CD14-positive monocyte (primary cell): ENCODE results near the gene LRRC1. TPM values are rescaled to one million over a fixed set of nuclear protein-coding genes. Genes with fewer than 3 reads are reported as not detected.

Source experiments
- DNase-seq, 3 donors: peaks; one replicate each; pipeline ENCODE4 v3.0.0-alpha.2; 2011 to 2022
- H2AFZ ChIP-seq: 2 replicates; pipeline ENCODE4 v1.6.0; 2012; ENCODE audit warnings: mild to moderate bottlenecking, low read depth, low read length, inconsistent platforms; ENCODE audit not compliant: insufficient read depth, poor library complexity, severe bottlenecking
- H3K27ac ChIP-seq, 2 donors: 1 replicate in 1 of 2; 2 replicates in 1 of 2; pipeline ENCODE4 v1.5.1; 2012 to 2013; ENCODE audit warnings: low read length in 2 of 2, control low read depth in 1 of 2, inconsistent platforms in 1 of 2, low read depth in 1 of 2, mild to moderate bottlenecking in 1 of 2
- H3K27me3 ChIP-seq, 2 donors: one replicate each; pipeline versions ENCODE4 v1.6.0 to v1.6.1; 2011 to 2013; ENCODE audit warnings: low read length in 2 of 2; ENCODE audit not compliant: control insufficient read depth in 2 of 2, insufficient read depth in 2 of 2
- H3K36me3 ChIP-seq, 2 donors: replicated peaks in 1 of 2; 1 replicate in 1 of 2; 2 replicates in 1 of 2; pipeline versions ENCODE4 v1.5.1 to v1.6.1; 2012 to 2013; ENCODE audit warnings: low read length in 2 of 2, control low read depth in 1 of 2, inconsistent platforms in 1 of 2, mild to moderate bottlenecking in 1 of 2; ENCODE audit not compliant: insufficient read depth in 2 of 2, control insufficient read depth in 1 of 2
- H3K4me1 ChIP-seq, 2 donors: 1 replicate in 1 of 2; 2 replicates in 1 of 2; pipeline versions ENCODE4 v1.5.1 to v1.6.1; 2012 to 2013; ENCODE audit warnings: low read length in 2 of 2, control low read depth in 1 of 2, inconsistent platforms in 1 of 2, mild to moderate bottlenecking in 1 of 2, moderate library complexity in 1 of 2; ENCODE audit not compliant: insufficient read depth in 2 of 2, control insufficient read depth in 1 of 2
- H3K4me2 ChIP-seq: replicated peaks from 2 replicates; pipeline ENCODE3; 2012; ENCODE audit warnings: low read length, moderate library complexity, mild to moderate bottlenecking; ENCODE audit not compliant: poor library complexity, severe bottlenecking; ENCODE audit errors: extremely low read depth
- H3K4me3 ChIP-seq, 3 experiments: fragments of 200-600 bp in 1 of 3; sonication (generic) in 1 of 3; replicated peaks in 1 of 3; 1 replicate in 2 of 3; 2 replicates in 1 of 3; pipeline ENCODE4 v1.5.1; 2011 to 2013; ENCODE audit warnings: low read length in 3 of 3, mild to moderate bottlenecking in 3 of 3, control low read depth in 2 of 3, low read depth in 2 of 3, inconsistent platforms in 1 of 3, moderate library complexity in 1 of 3
- H3K79me2 ChIP-seq: 2 replicates; pipeline ENCODE4 v1.6.0; 2012; ENCODE audit warnings: mild to moderate bottlenecking, control low read depth, inconsistent platforms, low read length, moderate library complexity; ENCODE audit not compliant: insufficient read depth
- H3K9ac ChIP-seq: 2 replicates; pipeline ENCODE4 v1.6.0; 2017; ENCODE audit warnings: low read length, mild to moderate bottlenecking; ENCODE audit not compliant: insufficient read depth, poor library complexity, severe bottlenecking
- H3K9me3 ChIP-seq, 2 donors: replicated peaks in 1 of 2; 1 replicate in 1 of 2; 2 replicates in 1 of 2; pipeline versions ENCODE4 v1.5.1 to v1.6.1; 2012 to 2013; ENCODE audit warnings: low read length in 2 of 2, control low read depth in 1 of 2; ENCODE audit not compliant: control insufficient read depth in 1 of 2, insufficient read depth in 1 of 2
- H4K20me1 ChIP-seq: 2 replicates; pipeline ENCODE4 v1.6.0; 2012; ENCODE audit warnings: mild to moderate bottlenecking, low read length, control low read depth, moderate library complexity; ENCODE audit not compliant: insufficient read depth
- H3K27ac Mint-ChIP-seq, 7 donors: one replicate each; pipeline ENCODE4 v1.8.0; 2020; ENCODE audit warnings: mild to moderate bottlenecking in 7 of 7, mixed read lengths in 7 of 7, moderate library complexity in 6 of 7, inconsistent platforms in 2 of 7
- H3K27me3 Mint-ChIP-seq, 3 donors: one replicate each; pipeline ENCODE4 v1.8.0; 2021 to 2022; ENCODE audit warnings: low read depth in 3 of 3, mild to moderate bottlenecking in 3 of 3, mixed read lengths in 3 of 3, moderate library complexity in 3 of 3, inconsistent platforms in 1 of 3
- H3K36me3 Mint-ChIP-seq, 2 donors: one replicate each; pipeline ENCODE4 v1.8.0; 2020; ENCODE audit warnings: mixed read lengths in 2 of 2, inconsistent platforms in 1 of 2, mild to moderate bottlenecking in 1 of 2
- H3K4me1 Mint-ChIP-seq: one replicate; pipeline ENCODE4 v1.8.0; 2020; ENCODE audit warnings: mild to moderate bottlenecking, mixed read lengths
- H3K4me3 Mint-ChIP-seq, 2 donors: one replicate each; pipeline ENCODE4 v1.8.0; 2020; ENCODE audit warnings: mild to moderate bottlenecking in 2 of 2, mixed read lengths in 2 of 2, moderate library complexity in 1 of 2
- H3K9me3 Mint-ChIP-seq, 7 donors: one replicate each; pipeline ENCODE4 v1.8.0; 2020 to 2022; ENCODE audit warnings: mixed read lengths in 7 of 7, mild to moderate bottlenecking in 6 of 7, moderate library complexity in 6 of 7, inconsistent platforms in 2 of 7
- WGBS: methylation state at CpG from one replicate; pipeline ENCODE4 v1.1.5; 2013; ENCODE audit warnings: missing lambda C conversion rate; ENCODE audit not compliant: insufficient coverage; 5-methylcytosine and 5-hydroxymethylcytosine counted together
- intact Hi-C, 2 donors: fragments of 100-400 bp; cut with micrococcal nuclease; formaldehyde crosslinking; loops; one replicate each; pipeline versions ENCODE4 v1.15.0 to v1.15.1; 2023
- polyA plus RNA-seq, 3 donors: library from polyadenylated mRNA; depleted of rRNA in 1 of 3; unstranded in 2 of 3; stranded (reverse) in 1 of 3; fragments of 300-500 nt in 2 of 3; fragments of >200 nt in 1 of 3; fragmentation: Illumina TruSeq in 2 of 3; gene quantifications; 1 replicate in 2 of 3; 2 replicates in 1 of 3; pipeline ENCODE4 v1.2.3, GENCODE V29; 2012 to 2021
- TF ChIP-seq, protein P1 (sequence below): fragments of 200-600 bp; IDR thresholded peaks from one replicate; pipeline ENCODE4 v1.8.0; 2022; ENCODE audit warnings: antibody characterized with exemption, mild to moderate bottlenecking

The LRRC1 gene
- polyA plus RNA-seq, 3 donors: 0.18 to 1.6 (median 0.92) TPM

DNA sequence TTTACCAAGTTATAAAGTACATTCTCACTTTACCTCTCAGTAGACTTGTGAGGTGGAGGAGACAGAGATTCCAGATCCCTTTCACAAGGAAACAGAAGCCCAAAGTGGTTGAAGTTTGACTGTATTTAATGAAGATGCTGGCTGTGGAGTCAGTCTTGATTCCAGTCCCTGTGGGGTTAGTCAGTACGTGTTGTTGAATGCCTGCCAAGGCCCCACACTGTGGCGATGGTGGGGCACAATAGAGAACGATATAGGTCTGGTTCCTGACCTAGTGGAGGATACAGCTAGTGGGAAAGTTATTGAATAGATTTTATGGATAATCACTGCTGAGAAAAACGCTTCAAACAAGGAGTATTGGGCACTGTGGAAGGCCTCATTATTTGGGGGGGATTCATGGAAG lies 71.4 kb downstream of the LRRC1 start:
- Mint-ChIP-seq H3K36me3 (no peaks in the 10 kb centered on the region), H3K4me1 (no peaks in the 10 kb centered on the region), H3K4me3 (no peak overlapping the region), H3K27ac (no peak overlapping the region), H3K27me3 (no peaks in the 10 kb centered on the region), H3K9me3 (peaks cover 0 to 3% (median 0%) of the 10 kb centered on the region in 7 donors)
- Histone ChIP-seq H2AFZ (no peak overlapping the region), H3K9me3 (no peaks in the 10 kb centered on the region), H3K4me3 (no peak overlapping the region), H3K4me1 (no peaks in the 10 kb centered on the region), H3K36me3 (no peaks in the 10 kb centered on the region), H4K20me1 (no peaks in the 10 kb centered on the region), H3K4me2 (no peak overlapping the region), H3K27ac (no peak overlapping the region), H3K9ac (no peak overlapping the region), H3K79me2 (no peaks in the 10 kb centered on the region), H3K27me3 (no peaks in the 10 kb centered on the region)
- intact Hi-C loops: no loop called here
- DNase-seq: no peak
- TF ChIP-seq, protein P1, sequence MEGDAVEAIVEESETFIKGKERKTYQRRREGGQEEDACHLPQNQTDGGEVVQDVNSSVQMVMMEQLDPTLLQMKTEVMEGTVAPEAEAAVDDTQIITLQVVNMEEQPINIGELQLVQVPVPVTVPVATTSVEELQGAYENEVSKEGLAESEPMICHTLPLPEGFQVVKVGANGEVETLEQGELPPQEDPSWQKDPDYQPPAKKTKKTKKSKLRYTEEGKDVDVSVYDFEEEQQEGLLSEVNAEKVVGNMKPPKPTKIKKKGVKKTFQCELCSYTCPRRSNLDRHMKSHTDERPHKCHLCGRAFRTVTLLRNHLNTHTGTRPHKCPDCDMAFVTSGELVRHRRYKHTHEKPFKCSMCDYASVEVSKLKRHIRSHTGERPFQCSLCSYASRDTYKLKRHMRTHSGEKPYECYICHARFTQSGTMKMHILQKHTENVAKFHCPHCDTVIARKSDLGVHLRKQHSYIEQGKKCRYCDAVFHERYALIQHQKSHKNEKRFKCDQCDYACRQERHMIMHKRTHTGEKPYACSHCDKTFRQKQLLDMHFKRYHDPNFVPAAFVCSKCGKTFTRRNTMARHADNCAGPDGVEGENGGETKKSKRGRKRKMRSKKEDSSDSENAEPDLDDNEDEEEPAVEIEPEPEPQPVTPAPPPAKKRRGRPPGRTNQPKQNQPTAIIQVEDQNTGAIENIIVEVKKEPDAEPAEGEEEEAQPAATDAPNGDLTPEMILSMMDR: no peak
- WGBS: 87% methylated on average over 4 of the region's 4 CpGs

DNA sequence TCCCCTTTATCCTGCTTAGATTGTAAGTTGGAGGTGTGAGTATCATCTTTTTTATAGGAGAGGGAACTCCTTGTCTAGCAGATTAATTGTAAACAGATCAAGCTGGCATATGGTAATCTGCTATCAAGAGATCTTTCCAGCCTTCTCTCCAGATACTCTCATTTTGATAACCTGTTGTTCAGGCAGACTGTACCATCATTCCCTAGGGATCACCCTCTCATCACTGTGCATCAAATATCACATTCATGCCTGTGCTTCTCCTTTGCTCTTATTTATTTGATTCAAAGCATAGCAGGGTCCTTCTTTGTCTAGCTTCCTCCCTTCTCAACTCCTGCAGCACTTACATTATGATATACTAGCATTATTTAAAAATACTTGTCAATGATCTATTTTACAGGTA lies 73.8 kb downstream of the LRRC1 start:
- no peaks in the 10 kb centered on the region for H3K36me3 ChIP-seq
- Mint-ChIP-seq H3K4me3 (no peak overlapping the region), H3K27me3 (no peaks in the 10 kb centered on the region), H3K27ac (no peak overlapping the region), H3K36me3 (no peaks in the 10 kb centered on the region), H3K4me1 (no peaks in the 10 kb centered on the region), H3K9me3 (peaks cover 2 to 15% (median 9%) of the 10 kb centered on the region in 7 donors)
- no peak overlapping the region for H3K9ac ChIP-seq
- no peak overlapping the region for H3K27ac ChIP-seq
- H3K27me3 ChIP-seq: no peaks in the 10 kb centered on the region
- H4K20me1 ChIP-seq: no peaks in the 10 kb centered on the region
- H3K4me3 ChIP-seq: no peak overlapping the region
- DNase-seq: no peak
- H3K9me3 ChIP-seq: peaks cover 0 to 9% of the 10 kb centered on the region in 2 donors
- no peaks in the 10 kb centered on the region for H3K4me1 ChIP-seq
- no peak overlapping the region for H3K4me2 ChIP-seq
- TF ChIP-seq, protein P1: no peak
- no peaks in the 10 kb centered on the region for H3K79me2 ChIP-seq
- no peak overlapping the region for H2AFZ ChIP-seq
- intact Hi-C loops: no loop called here
